GM19240 (cell line): Measurements from ENCODE around the gene FOXM1.
"Not testable (repeated sequence)": the region's sequence is repeated elsewhere in the genome, so short reads cannot be mapped to it uniquely, and the experiment has no call there.

ENCODE experiments used
- DNase-seq: peaks from one replicate; pipeline ENCODE4 v3.0.0; 2011; ENCODE audit warnings: low spot score; ENCODE audit not compliant: insufficient read length

Gene FOXM1

DNA sequence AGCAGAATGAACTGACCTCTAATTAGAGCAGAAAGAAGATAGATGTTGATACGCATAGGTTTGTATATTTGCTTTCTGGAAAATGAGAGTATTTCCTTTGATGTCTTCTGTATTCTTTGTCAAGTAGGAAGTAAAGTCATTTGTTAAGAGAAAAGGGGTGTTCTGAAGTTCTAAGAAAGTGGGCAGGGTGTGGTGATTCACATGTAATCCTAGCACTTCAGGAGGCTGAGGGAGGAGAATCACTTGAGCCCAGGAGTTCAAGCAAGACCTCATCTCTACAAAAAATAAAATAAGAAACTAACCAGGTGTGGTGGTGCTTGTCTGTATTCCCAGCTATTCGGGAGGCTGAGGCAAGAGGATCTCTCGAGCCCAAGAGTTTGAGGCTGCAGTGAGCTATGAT is 2.9 kb upstream of the FOXM1 start:
- DNase-seq, result no peak

DNA sequence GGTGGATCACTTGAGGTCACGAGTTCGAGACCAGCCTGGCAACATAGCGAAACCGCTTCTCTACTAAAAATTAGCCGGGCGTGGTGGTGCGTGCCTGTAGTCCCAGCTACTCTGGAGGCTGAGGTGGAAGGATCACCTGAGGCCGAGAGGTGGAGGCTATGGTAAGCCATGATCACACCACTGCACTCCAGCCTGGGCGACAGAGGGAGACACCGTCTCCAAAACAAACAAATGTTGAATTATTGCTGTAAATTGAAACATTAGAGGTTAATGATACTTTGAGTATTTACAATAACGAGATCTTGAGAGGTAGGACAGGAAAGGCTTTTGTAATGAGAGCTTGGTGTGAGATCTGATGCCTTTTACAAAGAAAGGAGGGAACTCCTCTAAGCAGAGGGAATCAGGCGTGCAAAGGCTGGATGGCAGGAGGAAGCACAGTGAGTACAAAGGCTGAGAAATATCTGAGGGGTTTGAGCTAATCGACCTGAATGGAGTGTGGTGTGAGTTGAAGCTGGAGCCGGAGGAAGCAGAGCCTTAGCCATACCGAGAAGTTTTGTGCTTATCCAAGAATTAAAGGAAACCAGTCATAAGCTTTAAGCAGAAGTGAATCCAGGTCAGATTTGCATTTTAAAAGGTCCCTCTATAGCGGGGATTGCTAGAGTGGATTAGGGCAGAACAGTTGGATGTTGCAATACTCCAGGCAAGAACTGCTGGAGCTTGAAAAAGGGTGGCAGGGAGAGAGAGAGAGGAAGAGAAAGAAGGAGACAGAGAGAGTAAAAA is 1.2 kb upstream of the FOXM1 start:
- DNase-seq, result no peak

DNA sequence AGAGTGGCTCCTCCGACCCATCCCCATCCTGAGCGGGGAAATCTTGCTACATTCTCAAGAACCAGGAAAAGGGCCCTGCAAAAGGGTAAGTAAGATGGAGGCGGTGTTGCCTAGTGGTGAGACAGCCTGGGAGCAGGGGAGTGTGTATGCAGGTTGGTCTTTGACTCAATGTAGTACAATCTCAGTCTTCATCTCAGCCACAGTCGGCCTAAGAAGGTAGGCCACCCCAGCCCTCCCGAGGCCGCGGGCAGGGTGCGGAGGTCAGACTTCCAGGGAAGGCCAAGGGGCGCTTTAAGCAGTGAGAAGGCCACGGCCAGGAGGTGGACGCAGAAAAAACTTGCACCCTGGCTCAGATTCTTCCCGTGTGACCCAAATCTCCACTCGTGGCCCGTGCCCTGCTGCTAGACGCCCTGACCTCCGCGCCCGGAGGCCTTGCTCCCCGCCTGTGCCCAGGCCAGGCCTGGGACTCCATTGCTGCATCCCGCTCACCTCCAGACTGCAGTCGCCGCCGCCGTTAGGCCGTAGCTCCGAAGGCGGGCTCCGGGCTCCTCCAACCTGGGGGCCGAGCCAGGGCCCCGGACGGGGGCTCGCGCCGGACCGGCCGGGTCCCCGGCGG is 435 bp downstream of the FOXM1 start:
- no peak for DNase-seq

DNA sequence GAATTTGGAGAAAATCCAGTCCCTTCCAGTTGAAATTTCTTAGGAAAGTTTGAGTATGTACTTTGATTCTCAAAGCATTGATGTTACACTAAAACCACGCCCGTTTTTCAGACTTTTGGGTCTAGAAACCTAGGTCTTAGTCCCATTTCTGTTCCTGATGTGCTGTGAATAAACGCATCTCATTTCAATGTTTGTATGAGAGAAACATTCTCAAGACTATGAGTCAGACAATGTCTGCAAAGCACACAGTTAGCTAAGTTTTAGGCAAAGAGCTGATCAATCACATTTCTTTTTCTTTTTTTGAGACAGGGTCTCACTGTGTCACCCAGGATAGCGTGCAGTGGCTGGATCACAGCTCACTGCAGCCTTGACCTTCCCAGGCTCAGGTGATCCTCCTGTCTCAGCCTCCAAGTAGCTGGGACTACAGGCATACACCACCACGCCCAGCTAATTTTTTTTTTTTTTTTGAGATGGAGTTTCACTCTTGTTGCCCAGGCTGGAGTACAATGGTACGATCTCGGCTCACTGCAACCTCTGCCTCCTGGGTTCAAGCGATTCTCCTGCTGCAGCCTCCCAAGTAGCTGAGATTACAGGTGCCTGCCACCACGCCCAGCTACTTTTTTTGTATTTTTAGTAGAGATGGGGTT is 7.9 kb downstream of the FOXM1 start:
- DNase-seq, result not testable (repeated sequence)

DNA sequence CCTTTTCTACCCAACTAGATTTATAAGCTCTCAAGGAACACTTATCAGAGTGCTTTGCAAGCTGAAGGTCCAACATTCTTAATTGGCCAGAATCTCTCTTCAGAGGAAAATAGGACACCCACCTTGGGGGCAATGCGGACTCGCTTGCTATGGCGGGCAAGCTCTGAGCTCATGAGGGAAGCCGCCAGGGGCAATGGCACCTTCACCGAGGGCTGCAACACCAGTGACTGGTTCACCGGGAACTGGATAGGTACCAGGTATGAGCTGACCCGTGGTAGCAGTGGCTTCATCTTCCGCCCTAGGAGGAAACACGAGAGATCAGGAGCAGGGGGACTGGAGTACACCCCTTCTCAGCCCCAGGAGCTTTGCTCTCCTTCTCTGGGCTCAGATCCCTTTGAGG is 12.8 kb downstream of the FOXM1 start:
- DNase-seq, result no peak

DNA sequence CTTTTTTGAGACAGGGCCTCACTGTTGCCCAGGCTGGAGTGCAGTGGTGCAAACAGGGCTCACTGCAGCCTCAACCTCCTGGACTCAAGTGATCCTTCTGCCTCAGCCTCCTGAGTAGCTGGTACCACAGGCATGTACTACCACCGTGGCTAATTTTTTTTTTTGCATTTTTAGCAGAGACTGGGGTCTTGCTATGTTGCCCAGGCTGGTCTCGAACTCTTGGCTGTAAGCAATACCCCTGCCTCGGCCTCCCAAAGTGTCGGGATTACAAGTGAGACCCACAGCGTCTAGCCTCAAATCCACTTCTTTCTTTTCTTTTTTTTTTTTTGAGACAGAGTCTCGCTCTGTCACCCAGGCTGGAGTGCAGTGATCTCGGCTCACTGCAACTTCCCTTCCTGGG is 13.6 kb downstream of the FOXM1 start:
- DNase-seq, result not testable (repeated sequence)

DNA sequence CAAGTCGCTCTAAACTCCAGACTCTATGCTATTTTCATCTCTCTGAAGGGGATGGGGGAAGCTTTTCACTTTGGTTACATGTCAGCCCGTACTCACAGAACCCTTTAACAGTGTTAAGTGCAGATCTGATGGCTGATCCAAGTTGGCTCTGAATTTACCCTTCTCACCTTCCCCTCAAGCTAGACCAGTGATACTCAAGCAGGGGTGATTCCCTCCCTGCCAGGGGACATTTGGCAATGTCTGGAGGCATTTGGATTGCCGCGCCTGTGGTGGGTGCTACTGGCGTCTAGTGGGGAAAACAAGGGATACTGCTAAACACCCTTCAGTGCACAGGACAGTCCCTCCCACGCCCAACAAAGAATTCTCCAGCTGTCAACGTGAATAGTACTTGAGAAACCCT is 14.1 kb downstream of the FOXM1 start:
- no peak for DNase-seq

DNA sequence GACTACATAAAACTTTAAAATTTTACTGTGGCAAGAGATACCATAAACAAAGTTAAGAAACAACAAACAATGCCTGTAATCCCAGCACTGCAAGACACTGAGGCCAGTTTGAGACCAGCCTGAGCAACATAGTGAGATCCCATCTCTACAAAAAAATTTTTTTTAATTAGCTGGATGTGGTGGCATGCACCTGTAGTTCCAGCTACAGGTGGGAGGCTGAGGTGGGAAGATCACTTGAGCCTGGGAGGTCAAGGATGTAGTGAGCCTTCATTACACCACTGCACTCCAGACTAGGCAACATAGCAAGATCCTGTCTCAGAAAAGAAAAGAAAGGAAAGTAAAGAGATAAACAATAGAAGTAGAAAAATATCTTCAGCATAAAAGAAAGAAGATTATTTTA is 16.8 kb downstream of the FOXM1 start:
- no peak for DNase-seq

DNA sequence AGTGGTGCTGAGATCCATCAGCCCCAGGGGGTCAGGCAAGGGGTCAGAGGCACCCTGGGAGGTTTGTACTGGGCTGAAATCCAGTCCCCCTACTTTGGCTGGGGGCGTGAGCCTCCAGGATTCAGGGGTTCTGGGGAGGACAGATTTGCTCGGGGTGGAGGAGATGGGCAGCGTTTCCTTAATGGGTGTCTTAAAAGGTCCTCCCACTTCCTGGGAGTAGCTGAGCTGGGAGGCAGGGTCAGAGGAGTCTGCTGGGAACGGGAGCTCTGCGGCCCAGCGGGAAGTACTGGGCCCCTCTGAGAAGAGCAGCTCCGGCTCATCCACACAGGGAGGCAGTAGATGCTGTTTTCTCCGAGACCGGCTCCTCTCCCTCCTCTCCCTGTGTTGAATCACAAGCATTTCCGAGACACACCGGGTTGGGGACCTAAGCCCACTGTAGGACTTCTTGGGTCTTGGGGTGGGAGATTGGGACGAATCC is 18.0 kb downstream of the FOXM1 start:
- DNase-seq, result no peak

DNA sequence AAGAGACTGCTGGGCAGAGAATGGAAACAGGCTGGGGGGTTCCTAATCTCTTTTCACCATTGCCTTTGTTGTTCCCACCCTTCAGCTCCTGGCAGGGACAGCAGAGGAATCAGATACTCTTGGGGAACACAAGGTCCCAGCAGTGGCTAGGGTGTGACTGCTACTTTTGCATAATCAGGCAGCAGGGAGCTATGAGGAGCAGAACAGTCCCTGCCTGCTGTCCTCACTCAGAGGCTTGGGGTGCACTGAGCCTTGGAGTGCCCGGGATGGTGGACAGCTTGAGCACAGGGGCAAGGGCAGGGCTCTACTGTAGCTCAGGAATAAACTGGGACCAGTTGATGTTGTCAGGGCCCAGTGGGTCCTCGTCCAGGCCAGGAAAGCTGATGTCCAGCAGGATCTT is 18.6 kb downstream of the FOXM1 start:
- no peak for DNase-seq

DNA sequence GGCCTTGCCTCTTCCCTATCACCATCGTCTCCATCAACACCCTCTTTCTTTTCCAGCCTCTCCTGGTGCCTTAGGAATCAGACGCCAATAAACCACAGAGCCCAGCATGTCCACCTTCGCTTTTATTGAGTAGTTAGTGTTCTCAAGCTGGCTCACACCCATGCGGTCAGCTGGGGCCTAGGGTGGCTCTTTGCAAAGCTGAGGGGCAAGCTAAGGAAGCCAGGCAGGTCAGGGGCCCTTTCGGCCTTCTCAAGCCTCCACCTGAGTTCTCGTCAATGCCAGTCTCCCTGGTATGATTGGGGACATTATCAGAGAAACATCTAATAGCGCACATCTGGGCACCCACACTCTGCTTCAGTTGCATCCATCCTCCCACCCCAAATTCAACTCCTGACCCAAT is 19.4 kb downstream of the FOXM1 start:
- DNase-seq, result no peak

DNA sequence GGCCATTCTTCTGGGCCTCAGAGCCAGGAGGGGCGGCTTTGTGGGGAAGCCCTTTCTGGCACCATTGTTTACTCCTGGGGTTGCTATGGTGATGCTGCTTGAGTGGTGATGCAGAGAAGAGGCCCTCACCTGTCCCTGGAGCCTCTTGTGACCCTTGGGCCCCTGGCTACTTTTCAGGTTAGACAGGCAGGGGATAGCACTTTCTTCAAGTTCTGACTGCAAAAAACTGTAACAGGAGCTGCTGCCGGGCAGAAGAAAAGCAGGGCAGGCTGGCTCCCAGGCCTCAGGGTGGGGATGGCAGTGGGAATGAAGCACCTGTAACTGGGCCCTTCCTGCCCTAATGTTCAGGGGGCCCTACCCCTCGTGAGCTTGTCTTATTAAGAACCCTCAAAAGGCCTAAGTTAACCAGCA is 19.9 kb downstream of the FOXM1 start, which contains the start of gene TEX52:
Gene TEX52, minus strand, starts transcription at position 19 of the 411 bp plus-strand sequence. Its CDS starts 13 bp downstream, at position 6.
- no peak for DNase-seq

DNA sequence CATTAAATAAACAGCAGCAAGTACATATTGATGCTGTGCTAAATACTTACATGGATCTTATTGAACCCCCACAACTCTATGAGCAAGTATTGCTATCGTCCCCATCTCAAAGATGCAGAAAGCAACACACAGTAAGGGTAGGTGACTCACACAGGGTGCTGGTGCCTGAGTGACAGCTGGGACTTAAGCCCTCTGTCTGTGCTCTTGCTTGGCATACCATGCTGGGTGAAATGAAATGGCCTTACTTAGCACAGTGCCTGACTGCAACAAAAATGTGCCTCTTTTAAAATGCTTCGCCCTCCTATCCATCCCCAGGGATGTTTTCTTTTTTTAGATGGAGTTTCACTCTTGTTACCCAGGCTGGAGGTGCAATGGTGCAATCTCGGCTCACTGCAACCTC is 20.9 kb downstream of the FOXM1 start:
- no peak for DNase-seq

DNA sequence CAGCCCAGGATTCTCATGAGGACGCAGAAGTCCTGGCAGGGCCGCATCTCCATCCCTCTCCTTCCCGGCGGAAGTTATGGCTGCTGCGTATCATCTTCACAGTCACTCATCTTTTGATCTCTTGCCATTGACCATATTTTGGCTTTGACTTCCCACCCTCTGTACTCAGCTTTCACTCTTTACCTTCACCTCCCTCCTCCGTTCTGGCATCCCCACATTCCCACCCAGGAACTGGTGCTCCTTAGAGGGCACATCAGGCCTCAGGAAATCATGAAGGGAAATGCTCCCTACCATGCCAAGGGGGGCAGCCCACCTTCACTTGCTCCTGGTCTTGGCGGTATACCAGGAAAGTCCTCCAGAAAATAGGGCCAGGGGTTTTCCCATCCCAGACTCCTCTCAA is 21.4 kb downstream of the FOXM1 start:
- no peak for DNase-seq

DNA sequence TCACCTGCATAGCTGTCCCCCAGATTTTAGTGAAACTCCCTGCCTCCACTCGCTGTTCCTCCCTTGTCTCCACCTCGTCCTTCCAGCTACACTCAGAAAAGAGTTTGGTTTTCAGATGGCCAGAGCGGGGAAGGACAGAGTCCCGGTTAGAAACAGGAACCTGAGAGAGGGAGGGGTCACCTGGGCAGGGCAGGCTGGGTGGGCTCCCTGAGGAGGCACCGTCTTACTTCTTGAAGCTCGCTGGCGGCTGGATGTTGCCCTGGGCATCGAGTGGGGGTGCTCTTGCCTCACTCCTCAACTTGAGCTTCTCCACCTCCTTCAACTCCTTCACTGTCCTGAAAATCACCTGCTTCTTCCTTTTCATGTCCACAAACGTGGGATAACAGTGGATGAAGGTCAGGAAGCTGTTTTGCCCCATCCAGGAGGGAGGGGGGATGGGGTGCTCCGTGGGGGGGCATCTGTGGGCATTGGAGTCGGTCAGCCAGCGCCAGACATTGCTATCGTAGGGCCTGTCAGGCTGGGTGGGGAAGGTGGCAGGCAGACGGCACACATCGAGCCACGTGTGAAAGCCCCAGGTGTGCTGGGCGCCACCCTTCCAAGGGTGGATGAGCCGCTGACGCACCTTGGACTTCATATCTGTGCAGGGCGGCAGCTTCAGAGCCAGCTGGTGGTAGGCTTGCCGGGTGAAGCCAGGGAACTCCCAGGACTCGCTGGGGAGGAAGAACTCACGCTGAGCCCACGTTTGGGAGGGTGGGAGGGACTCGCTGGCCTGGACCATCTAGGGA is 22.1 kb downstream of the FOXM1 start:
- no peak for DNase-seq

DNA sequence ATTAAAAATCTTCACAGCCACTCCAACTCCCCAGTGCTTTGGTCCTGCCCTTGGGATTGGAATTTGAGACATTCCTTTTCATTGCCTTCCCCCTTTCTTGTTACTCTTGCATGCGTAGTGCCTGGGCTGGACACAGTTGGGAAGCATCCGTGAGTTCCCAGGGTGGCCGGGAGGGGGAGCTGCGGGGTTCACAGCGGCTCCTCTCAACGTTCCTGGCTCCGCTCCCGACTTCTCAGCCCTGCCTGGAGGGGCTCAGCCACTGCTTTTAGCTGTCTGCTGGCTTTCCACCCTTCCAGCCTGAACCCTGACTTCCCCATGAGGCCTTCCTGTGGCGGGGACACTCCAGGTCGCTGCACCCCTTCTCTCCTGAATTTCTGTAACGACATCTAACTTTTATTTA is 23.3 kb downstream of the FOXM1 start:
- peak; percentile 23 for DNase-seq

DNA sequence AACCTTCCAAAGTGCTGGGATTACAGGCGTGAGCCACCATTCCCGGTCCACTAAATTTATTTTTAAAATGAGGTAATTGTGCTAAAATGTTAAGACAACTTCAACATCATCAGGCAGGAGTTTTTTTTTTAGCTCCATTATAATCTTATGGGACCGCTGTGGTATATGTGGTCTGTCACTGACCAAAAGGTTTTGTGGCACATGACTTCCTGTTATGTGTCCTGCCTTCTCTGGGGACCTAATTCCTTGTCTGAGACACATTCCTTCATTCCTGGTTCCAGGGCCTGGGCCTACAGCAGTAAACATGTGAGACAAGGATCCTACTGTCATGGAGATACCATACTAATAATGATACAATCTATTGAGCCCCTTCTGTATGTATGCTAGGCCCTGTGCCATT is 25.0 kb downstream of the FOXM1 start:
- DNase-seq, result no peak

DNA sequence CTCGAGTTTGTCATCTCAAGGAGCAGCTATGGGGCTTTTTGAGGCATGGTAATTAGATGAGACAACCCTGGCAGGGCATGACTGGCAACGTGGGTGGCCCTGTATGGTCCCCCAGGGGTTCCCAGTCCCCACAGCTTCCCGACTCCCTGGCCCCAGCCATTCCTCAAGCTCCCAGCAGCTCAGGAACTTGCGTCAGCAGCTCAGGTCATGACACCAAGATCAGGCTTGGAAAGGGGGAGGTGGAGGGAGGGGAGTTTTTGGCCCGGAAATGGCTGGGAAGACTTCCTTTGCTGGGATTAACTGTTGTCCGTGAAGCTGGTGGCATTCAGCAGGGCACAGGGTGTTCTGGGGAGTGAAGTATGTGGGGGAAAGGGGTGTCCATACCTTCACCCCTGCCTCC is 31.7 kb downstream of the FOXM1 start:
- DNase-seq, result no peak

DNA sequence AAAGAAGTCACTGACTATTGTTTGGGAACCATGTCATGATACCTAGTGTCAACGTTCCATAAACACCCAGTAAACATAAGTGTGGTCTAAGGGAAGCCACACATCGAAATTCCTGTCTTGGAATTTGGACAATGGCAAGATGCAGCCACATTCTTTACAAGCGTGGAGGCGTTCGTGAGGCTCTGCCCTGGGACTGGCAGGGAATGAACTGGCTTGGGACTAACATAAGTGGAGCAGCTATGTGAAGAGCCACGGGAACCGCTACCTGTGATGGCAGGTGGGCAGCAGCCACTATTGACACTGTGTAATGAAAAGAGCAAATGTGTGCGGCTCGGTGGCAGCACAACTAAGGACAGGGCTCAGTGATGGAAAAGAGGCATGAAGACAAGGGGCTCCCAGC is 32.2 kb downstream of the FOXM1 start:
- no peak for DNase-seq

DNA sequence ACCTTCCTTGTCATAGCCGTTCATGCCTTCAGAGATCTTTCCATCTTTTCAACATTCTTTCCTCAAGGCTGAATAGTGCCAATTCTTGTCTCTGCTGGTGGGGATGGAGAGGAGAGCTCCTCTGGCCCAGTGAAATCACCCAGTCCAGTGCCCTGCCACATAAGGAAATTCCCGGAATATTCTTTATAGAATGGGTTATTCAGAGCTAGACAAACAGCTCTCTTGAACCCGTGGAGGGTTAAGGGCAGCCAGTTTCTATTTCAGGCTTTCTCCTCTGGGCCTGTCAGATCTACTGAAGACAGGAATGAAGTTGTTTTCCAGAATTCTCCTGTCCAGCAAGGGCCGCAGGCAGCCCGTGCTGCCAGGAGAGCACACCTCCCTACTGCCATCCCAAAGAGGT is 34.0 kb downstream of the FOXM1 start:
- no peak for DNase-seq

DNA sequence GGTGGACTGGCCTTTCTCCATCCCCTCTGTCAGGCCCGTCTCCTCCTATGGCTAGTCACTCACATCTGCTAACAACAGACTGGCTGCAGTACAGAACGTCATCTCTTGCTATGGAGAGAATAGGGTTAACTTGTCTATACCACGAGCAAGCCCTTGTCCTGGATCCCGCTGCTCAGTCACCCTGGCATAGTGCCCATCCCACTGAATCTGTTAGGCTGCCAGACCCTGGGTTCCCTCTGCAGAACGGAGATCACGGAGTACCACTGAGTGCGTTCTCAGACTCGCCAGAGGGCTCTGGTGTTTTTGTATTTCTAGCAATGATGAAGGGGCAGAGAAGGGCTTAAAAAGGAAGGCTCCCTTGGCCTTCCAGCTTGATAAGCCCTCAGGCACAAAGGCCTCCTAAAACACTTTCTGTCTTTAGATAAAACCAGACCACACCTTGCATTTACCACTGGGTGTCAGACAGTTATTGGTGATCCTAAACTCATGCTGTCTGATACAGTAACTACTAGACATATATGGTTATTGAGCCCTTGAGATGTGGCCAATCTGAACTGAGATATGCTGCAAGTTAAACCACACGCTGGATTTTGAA is 35.8 kb downstream of the FOXM1 start:
- no peak for DNase-seq
